OCI-LY7 (cell line): ENCODE results near the gene AKAP8L. TPM values are rescaled to one million over a fixed set of nuclear protein-coding genes. Genes with fewer than 3 reads are reported as not detected.

ENCODE experiments used
- BruUV-seq: library from RNA; stranded (reverse); fragments of 400-500 nt; replicated peaks from 2 replicates; lab custom pipeline; 2021; lab: Mats Ljungman, UMichigan
- CTCF ChIA-PET: fragments of 300-600 bp; sonication (Branson Sonifier 250); formaldehyde crosslinking; loops from one replicate; lab custom pipeline; 2022; ENCODE audit warnings: antibody characterized with exemption; ENCODE audit not compliant: unreplicated experiment; lab: Charles Lee
- POLR2A ChIA-PET: fragments of 300-600 bp; sonication (Branson Sonifier 250); formaldehyde crosslinking; loops from one replicate; lab custom pipeline; 2022; ENCODE audit warnings: antibody characterized with exemption; lab: Charles Lee
- DNase-seq: peaks from one replicate; pipeline ENCODE4 v3.0.0-alpha.2; 2015; ENCODE audit warnings: low spot score
- H2AFZ ChIP-seq: fragments of 200-600 bp; sonication (generic), shearing (Covaris generic); 2 replicates; pipeline ENCODE4 v1.6.1; 2014; ENCODE audit warnings: mild to moderate bottlenecking, antibody characterized with exemption, low read length, moderate library complexity
- H3K27ac ChIP-seq: fragments of 200-600 bp; sonication (generic); 2 replicates; pipeline ENCODE4 v1.5.1; 2014; ENCODE audit warnings: mixed run types, low read depth, mild to moderate bottlenecking, moderate library complexity, low read length, inconsistent platforms; ENCODE audit not compliant: poor library complexity, severe bottlenecking
- H3K36me3 ChIP-seq: fragments of 200-600 bp; sonication (generic); 2 replicates; pipeline ENCODE4 v1.6.1; 2014; ENCODE audit warnings: mild to moderate bottlenecking, antibody characterized with exemption, low read length, moderate library complexity, mixed read lengths; ENCODE audit not compliant: insufficient read depth
- H3K4me1 ChIP-seq: fragments of 200-600 bp; sonication (generic); 2 replicates; pipeline ENCODE4 v1.5.1; 2014; ENCODE audit warnings: mild to moderate bottlenecking, low read length; ENCODE audit not compliant: insufficient read depth, poor library complexity, severe bottlenecking
- H3K4me2 ChIP-seq: fragments of 200-600 bp; sonication (generic); 2 replicates; pipeline ENCODE4 v1.6.1; 2014; ENCODE audit warnings: mild to moderate bottlenecking, low read length
- H3K4me3 ChIP-seq: fragments of 200-600 bp; sonication (generic); 2 replicates; pipeline ENCODE4 v1.5.1; 2014; ENCODE audit warnings: mild to moderate bottlenecking, low read depth, low read length; ENCODE audit not compliant: poor library complexity, severe bottlenecking
- H3K79me2 ChIP-seq: fragments of 200-600 bp; sonication (generic); 2 replicates; pipeline ENCODE4 v1.6.1; 2016; ENCODE audit warnings: low read depth, mild to moderate bottlenecking, low read length, moderate library complexity, mixed read lengths; ENCODE audit not compliant: insufficient read depth
- H3K9me2 ChIP-seq: fragments of 200-600 bp; sonication (generic); 2 replicates; pipeline ENCODE4 v1.6.1; 2016; ENCODE audit warnings: mild to moderate bottlenecking, low read length, mixed read lengths; ENCODE audit not compliant: insufficient read depth
- H3K9me3 ChIP-seq: fragments of 200-600 bp; sonication (generic); 2 replicates; pipeline ENCODE4 v1.6.1; 2014; ENCODE audit warnings: mild to moderate bottlenecking, mixed run types, low read length, mixed read lengths
- H4K20me1 ChIP-seq: fragments of 200-600 bp; sonication (generic); 2 replicates; pipeline ENCODE4 v1.6.1; 2014; ENCODE audit warnings: mild to moderate bottlenecking, antibody characterized with exemption, low read length, moderate library complexity, mixed read lengths; ENCODE audit not compliant: insufficient read depth
- EZH2phosphoT487 ChIP-seq: fragments of 200-600 bp; sonication (generic); IDR thresholded peaks from 2 replicates; pipeline ENCODE4 v1.6.1; 2018; ENCODE audit warnings: low read depth, borderline replicate concordance, mild to moderate bottlenecking, mixed run types, antibody characterized with exemption, low read length, moderate library complexity, mixed read lengths
- intact Hi-C: fragments of 100-400 bp; cut with micrococcal nuclease; formaldehyde crosslinking; loops from one replicate; pipeline ENCODE4 v1.10.0; 2022; ENCODE audit not compliant: unreplicated experiment
- total RNA-seq, 2 experiments: library from RNA; depleted of rRNA in 1 of 2; stranded (reverse); fragments of >200 nt in 1 of 2; shearing (Covaris generic) in 1 of 2; gene quantifications; 2 replicates each; pipeline ENCODE4 v1.2.3, GENCODE V29; 2014 to 2022
- TF ChIP-seq, protein P1 (sequence below): fragments of 200-600 bp; sonication (generic); conservative IDR thresholded peaks from 2 replicates; pipeline ENCODE4 v1.5.1; 2014; ENCODE audit warnings: mild to moderate bottlenecking, antibody characterized with exemption, low read length, moderate library complexity, mixed read lengths

Gene AKAP8L
- total RNA-seq, 2 experiments from 2014 or later: 119 to 124 TPM

DNA sequence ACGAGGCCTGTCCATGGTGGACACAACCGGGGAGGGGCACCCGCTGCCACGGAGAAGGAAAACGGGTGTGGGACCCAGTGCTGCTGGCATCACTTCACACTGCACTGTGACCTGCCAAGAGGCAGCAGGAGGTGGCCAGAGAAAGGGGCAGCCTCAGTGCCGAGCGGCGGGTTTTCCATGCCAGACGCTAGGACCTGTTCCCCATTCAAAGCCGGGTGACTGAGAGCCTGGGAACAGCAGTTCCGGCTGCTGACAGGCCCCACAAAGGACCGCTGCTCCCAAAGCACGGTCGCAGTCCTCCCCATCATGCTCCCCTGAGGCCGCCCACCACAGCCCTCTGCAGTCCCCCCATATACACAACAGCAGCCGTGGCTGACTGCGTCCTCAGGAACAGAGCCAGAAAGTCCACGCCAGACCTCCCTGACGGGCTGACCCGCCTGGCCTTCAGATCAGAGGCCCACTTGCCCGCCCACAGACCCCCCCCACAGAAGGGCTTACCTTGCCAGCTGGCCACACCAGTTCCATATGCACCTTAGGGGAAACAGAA, 44.6 kb downstream of the AKAP8L start:
- H3K9me3 ChIP-seq: no peaks in the 10 kb centered on the region
- no peak overlapping the region for H3K4me3 ChIP-seq
- peaks cover 18% of the 10 kb centered on the region for H4K20me1 ChIP-seq
- ChIA-PET CTCF (no interaction called here), POLR2A (no interaction called here)
- no peaks in the 10 kb centered on the region for H3K9me2 ChIP-seq
- DNase-seq: no peak
- peaks cover 60% of the 10 kb centered on the region for H3K79me2 ChIP-seq
- H3K36me3 ChIP-seq: peaks cover 67% of the 10 kb centered on the region
- no peak overlapping the region for H2AFZ ChIP-seq
- BruUV-seq: no TSS peak
- no peak overlapping the region for H3K4me2 ChIP-seq
- no peak overlapping the region for H3K27ac ChIP-seq
- TF ChIP-seq, protein P1, sequence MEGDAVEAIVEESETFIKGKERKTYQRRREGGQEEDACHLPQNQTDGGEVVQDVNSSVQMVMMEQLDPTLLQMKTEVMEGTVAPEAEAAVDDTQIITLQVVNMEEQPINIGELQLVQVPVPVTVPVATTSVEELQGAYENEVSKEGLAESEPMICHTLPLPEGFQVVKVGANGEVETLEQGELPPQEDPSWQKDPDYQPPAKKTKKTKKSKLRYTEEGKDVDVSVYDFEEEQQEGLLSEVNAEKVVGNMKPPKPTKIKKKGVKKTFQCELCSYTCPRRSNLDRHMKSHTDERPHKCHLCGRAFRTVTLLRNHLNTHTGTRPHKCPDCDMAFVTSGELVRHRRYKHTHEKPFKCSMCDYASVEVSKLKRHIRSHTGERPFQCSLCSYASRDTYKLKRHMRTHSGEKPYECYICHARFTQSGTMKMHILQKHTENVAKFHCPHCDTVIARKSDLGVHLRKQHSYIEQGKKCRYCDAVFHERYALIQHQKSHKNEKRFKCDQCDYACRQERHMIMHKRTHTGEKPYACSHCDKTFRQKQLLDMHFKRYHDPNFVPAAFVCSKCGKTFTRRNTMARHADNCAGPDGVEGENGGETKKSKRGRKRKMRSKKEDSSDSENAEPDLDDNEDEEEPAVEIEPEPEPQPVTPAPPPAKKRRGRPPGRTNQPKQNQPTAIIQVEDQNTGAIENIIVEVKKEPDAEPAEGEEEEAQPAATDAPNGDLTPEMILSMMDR: no peak
- no peak for TF ChIP-seq EZH2phosphoT487
- intact Hi-C loops: no loop called here
- H3K4me1 ChIP-seq: peaks cover 18% of the 10 kb centered on the region

DNA sequence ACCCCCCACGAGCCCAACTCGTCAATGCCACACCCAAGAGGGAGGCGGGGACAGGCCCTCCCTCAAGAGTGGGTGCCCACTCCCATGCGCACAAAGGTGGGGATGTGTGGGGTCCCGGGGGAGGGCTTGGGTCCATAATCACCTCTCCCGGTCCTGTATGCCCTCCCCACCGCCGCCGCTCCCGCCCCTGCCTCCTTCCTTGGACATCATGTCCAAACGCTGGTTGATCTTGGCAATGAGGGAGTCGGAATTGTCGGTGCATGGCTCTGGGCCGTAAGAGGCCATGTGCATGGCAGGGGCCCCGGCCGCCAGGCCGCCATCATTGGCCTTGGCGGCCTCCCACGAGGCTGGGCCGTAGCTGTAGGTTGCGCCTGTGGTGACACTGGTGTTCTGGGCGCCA, 45.1 kb downstream of the AKAP8L start:
- no peak for DNase-seq
- Histone ChIP-seq H3K4me1 (peaks cover 18% of the 10 kb centered on the region), H2AFZ (no peak overlapping the region), H4K20me1 (peaks cover 18% of the 10 kb centered on the region), H3K79me2 (peaks cover 55% of the 10 kb centered on the region), H3K27ac (no peak overlapping the region), H3K36me3 (peaks cover 72% of the 10 kb centered on the region), H3K4me2 (no peak overlapping the region), H3K4me3 (no peak overlapping the region), H3K9me2 (no peaks in the 10 kb centered on the region), H3K9me3 (no peaks in the 10 kb centered on the region)
- intact Hi-C loops: no loop called here
- BruUV-seq: no TSS peak
- TF ChIP-seq, protein P1: no peak
- TF ChIP-seq EZH2phosphoT487: no peak
- ChIA-PET CTCF (no interaction called here), POLR2A (no interaction called here)

- Histone ChIP-seq H3K36me3 (peaks cover 79% of the 10 kb centered on the region), H4K20me1 (peaks cover 14% of the 10 kb centered on the region), H3K9me3 (no peaks in the 10 kb centered on the region), H2AFZ (no peak overlapping the region), H3K4me2 (no peak overlapping the region), H3K27ac (no peak overlapping the region), H3K4me1 (peaks cover 18% of the 10 kb centered on the region), H3K4me3 (no peak overlapping the region), H3K79me2 (peaks cover 47% of the 10 kb centered on the region), H3K9me2 (no peaks in the 10 kb centered on the region)
- BruUV-seq: no TSS peak
- intact Hi-C loops: no loop called here
- TF ChIP-seq, protein P1: no peak
- TF ChIP-seq EZH2phosphoT487: no peak
- DNase-seq: no peak
- ChIA-PET CTCF (no interaction called here), POLR2A (no interaction called here)
Observed at GRCh38 chr19:15372891-15373301, 45.9 kb downstream of the AKAP8L start.
